SJCRH30 (cell line): Measurements from ENCODE around the gene POPDC3. TPM values are rescaled to one million over a fixed set of nuclear protein-coding genes. Genes with fewer than 3 reads are reported as not detected.
"Not testable (repeated sequence)": the region's sequence is repeated elsewhere in the genome, so short reads cannot be mapped to it uniquely, and the experiment has no call there.

ENCODE experiments used
- DNase-seq, 2 experiments: peaks; one replicate each; pipeline ENCODE4 v3.0.0-alpha.2; 2015 to 2020
- H3K27ac ChIP-seq: fragments of 250-450 bp; sonication (Bioruptor Pico); 2 replicates; pipeline ENCODE4 v1.5.1; 2020; ENCODE audit warnings: mild to moderate bottlenecking, moderate library complexity
- H3K27me3 ChIP-seq: fragments of 250-450 bp; sonication (Bioruptor Pico); 2 replicates; pipeline ENCODE4 v1.5.1; 2020; ENCODE audit warnings: mild to moderate bottlenecking, moderate library complexity
- H3K36me3 ChIP-seq: fragments of 250-450 bp; sonication (Bioruptor Pico); 2 replicates; pipeline ENCODE4 v1.5.1; 2020; ENCODE audit warnings: mild to moderate bottlenecking, moderate library complexity
- H3K4me1 ChIP-seq: fragments of 250-450 bp; sonication (Bioruptor Pico); 2 replicates; pipeline ENCODE4 v1.5.1; 2020; ENCODE audit warnings: mild to moderate bottlenecking, moderate library complexity
- H3K4me3 ChIP-seq: fragments of 250-450 bp; sonication (Bioruptor Pico); 2 replicates; pipeline ENCODE4 v1.5.1; 2020; ENCODE audit warnings: mild to moderate bottlenecking, moderate library complexity
- H3K9me3 ChIP-seq: fragments of 250-450 bp; sonication (Bioruptor Pico); replicated peaks from 2 replicates; pipeline ENCODE4 v1.5.1; 2020; ENCODE audit warnings: mild to moderate bottlenecking, moderate library complexity
- total RNA-seq: library from RNA; depleted of rRNA; stranded (reverse); fragments of >200 nt; shearing (Covaris generic); gene quantifications from 2 replicates; pipeline ENCODE4 v1.2.3, GENCODE V29; 2014; rRNA removed

POPDC3 gene
- total RNA-seq, result 57.9 and 59.6 TPM in 2 replicates

GRCh38 chr6:105179244-105180065, at the start of gene POPDC3:
POPDC3 (minus strand) TSS chr6:105180014; CDS start chr6:105161909, 18,105 bp downstream.
- H3K9me3 ChIP-seq, result no peaks in the 10 kb centered on the region
- DNase-seq, result peak; percentile 77 to 83
- no peaks in the 10 kb centered on the region for H3K27me3 ChIP-seq
- peak within 1 kb of the TSS; percentile 94 for H3K4me3 ChIP-seq
- peaks cover 2% of the 10 kb centered on the region; the same call in 1 of the 2 replicates for H3K36me3 ChIP-seq
- peaks cover 12% of the 10 kb centered on the region for H3K4me1 ChIP-seq
- H3K27ac ChIP-seq, result peak within 1 kb of the TSS; percentile 93

DNA sequence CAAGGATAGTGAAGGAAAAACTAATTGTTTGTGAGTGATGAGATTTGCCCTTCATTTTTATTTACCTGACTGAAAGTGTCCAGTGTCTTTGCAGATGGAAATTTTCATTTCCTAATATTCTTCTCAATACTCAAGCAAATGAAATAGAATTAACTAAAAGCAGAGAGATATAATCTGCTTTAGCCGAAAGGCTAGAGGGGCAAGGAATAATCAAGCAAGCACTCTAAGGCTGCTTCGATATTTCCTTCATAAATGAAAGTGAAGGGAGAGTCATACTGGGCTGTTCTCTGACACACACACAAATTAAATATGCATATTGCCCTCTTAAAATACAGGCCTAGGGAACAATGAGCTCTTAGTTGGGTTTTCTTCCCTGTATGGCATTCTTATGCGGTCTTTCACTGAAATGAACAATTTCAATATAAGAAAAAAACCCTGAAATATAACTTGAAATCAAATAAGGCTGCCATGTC, 47.5 kb upstream of the POPDC3 start:
- H3K4me3 ChIP-seq, result no peak overlapping the region
- no peaks in the 10 kb centered on the region for H3K9me3 ChIP-seq
- no peak overlapping the region for H3K27ac ChIP-seq
- DNase-seq, result no peak
- H3K27me3 ChIP-seq, result no peaks in the 10 kb centered on the region
- no peaks in the 10 kb centered on the region for H3K36me3 ChIP-seq
- no peaks in the 10 kb centered on the region for H3K4me1 ChIP-seq

DNA sequence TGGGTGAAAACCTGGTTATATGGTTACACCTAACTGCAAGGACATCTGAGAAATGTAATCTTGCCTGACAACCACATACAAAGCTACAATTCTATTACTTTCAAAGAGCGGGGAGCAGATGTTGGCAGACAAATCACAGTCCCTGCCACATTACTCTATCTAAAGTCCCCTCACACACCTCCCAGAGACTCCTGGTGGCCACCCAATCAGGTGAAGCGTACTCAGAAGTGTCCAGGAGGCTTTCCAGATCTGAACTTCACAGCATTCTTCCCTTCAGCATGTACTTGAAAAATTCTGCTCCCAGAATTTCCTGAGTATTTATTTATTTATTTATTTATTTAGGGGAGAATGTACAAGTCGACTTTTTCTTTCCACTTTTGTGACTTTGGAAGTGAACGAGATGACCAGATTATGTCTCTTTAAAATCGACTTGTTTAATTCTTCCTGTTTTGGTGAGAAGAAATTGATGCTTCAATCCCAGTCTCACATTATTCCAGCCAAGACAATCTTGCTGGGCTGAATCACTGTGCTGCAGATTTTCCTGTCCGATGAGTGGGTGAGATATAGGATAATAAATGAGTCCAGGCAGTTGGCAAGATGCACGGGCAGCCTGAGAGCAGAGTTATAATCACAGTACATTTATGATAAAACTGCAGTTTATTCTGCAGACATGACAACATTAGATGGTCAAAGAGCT, 46.9 kb upstream of the POPDC3 start:
- H3K4me3 ChIP-seq, result no peak overlapping the region
- no peaks in the 10 kb centered on the region for H3K9me3 ChIP-seq
- no peak overlapping the region for H3K27ac ChIP-seq
- no peak for DNase-seq
- no peaks in the 10 kb centered on the region for H3K4me1 ChIP-seq
- H3K27me3 ChIP-seq, result no peaks in the 10 kb centered on the region
- H3K36me3 ChIP-seq, result no peaks in the 10 kb centered on the region

GRCh38 chr6:105223242-105223641, 43.4 kb upstream of the POPDC3 start:
- Histone ChIP-seq H3K4me1 (no peaks in the 10 kb centered on the region), H3K27ac (no peak overlapping the region), H3K27me3 (no peaks in the 10 kb centered on the region), H3K36me3 (no peaks in the 10 kb centered on the region), H3K4me3 (no peak overlapping the region), H3K9me3 (no peaks in the 10 kb centered on the region)
- no peak for DNase-seq

- H3K36me3 ChIP-seq, DNase-seq, H3K4me3 ChIP-seq, H3K27me3 ChIP-seq, H3K4me1 ChIP-seq, H3K9me3 ChIP-seq, H3K27ac ChIP-seq: not testable (repeated sequence)
Observed at GRCh38 chr6:105221219-105221618, 41.4 kb upstream of the POPDC3 start.

DNA sequence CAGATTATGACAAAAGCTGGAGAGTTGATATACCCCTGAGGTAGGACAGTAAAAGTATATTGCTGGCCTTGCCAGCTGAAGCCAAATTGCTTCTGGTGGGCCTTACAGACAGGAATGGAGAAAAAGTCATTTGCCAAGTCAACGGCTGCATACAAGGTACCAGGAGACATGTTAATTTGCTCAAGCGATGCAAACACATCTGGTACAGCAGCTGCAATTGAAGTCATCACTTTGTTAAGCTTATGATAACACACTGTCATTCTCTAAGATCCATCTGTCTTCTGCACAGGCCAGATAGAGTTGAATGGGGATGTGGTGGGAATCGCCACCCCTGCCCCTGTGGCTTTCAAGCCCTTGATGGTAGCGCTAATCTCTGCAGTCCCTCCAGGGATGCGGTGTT, 40.4 kb upstream of the POPDC3 start:
- Histone ChIP-seq H3K4me3 (no peak overlapping the region), H3K9me3 (no peaks in the 10 kb centered on the region), H3K4me1 (peaks cover 8% of the 10 kb centered on the region), H3K27me3 (no peaks in the 10 kb centered on the region), H3K36me3 (no peaks in the 10 kb centered on the region), H3K27ac (no peak overlapping the region)
- no peak for DNase-seq

DNA sequence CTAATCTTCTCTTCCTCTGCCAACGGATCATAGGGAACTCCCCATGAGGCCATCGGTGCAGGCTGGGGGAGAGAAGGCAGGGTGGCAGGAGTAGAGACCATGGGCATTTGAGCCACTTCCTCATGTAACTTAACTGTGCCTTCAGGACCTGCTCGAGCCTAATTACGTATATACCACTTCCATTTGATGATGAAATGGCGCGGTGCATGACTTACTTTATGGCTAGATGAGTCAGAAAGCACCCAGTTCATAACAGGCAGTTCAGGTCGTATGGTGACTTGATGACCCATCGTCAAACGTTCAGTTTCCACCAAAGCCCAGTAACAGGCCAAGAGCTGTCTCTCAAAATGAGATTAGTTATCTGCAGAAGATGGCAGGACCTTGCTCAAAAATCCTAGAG, 39.4 kb upstream of the POPDC3 start:
- H3K4me3 ChIP-seq, H3K36me3 ChIP-seq, DNase-seq, H3K9me3 ChIP-seq, H3K27ac ChIP-seq, H3K27me3 ChIP-seq: not testable (repeated sequence)
- H3K4me1 ChIP-seq, result peaks cover 14% of the 10 kb centered on the region

DNA sequence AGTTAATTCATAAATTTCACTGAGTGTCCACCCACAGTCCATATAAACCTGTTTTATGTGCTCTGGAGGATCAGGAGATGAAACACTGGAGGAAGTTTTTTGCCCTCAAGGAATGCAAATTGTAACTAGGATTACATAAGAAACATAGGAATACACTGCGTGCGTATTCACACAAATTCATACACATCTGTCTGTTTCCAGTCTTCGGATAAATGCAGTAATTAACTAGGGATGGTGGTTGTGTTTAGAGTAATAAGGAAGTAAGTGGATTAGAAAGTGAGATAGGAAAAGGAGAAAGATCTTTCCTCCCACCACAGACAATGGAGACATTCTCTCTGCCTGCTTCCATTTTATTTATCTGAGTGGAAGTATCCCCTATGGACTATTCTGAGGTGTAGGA, 35.7 kb upstream of the POPDC3 start:
- DNase-seq, result peak in 1 of 2 experiments; percentile 64
- Histone ChIP-seq H3K4me1 (peaks cover 21% of the 10 kb centered on the region), H3K4me3 (peak overlapping the region; percentile 24), H3K9me3 (no peaks in the 10 kb centered on the region), H3K27me3 (no peaks in the 10 kb centered on the region), H3K27ac (peak overlapping the region; percentile 7; the same call in 1 of the 2 replicates), H3K36me3 (no peaks in the 10 kb centered on the region)

- Histone ChIP-seq H3K27me3 (no peaks in the 10 kb centered on the region), H3K4me3 (no peak overlapping the region), H3K27ac (no peak overlapping the region), H3K4me1 (peaks cover 30% of the 10 kb centered on the region), H3K9me3 (no peaks in the 10 kb centered on the region), H3K36me3 (no peaks in the 10 kb centered on the region)
- no peak for DNase-seq
Observed at GRCh38 chr6:105214668-105215067, 34.9 kb upstream of the POPDC3 start.

- Histone ChIP-seq H3K36me3 (no peaks in the 10 kb centered on the region), H3K27me3 (no peaks in the 10 kb centered on the region), H3K9me3 (no peaks in the 10 kb centered on the region), H3K27ac (no peak overlapping the region), H3K4me1 (peaks cover 30% of the 10 kb centered on the region), H3K4me3 (no peak overlapping the region)
- no peak for DNase-seq
Observed at GRCh38 chr6:105213272-105213671, 33.5 kb upstream of the POPDC3 start.

DNA sequence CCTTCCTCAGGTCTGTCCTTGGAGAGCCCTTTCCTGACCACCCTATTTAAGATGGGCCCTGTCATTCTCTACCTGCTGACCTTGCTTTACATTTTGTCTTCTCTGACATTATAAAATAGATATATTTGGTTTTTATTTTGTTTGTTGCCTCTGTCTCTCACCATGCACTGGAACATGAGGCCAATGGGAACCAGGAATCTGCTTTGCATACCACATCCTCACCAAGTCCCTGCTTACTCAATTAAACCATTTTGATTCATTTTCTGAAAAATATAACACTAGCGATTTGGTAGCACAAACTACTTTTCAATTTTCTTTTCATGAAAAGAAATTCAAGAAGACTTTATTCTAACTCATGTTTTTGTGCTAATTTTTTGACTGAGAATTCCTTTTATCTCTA, 32.8 kb upstream of the POPDC3 start:
- Histone ChIP-seq H3K4me3 (no peak overlapping the region), H3K27ac (no peak overlapping the region), H3K9me3 (no peaks in the 10 kb centered on the region), H3K36me3 (no peaks in the 10 kb centered on the region), H3K27me3 (no peaks in the 10 kb centered on the region), H3K4me1 (peaks cover 30% of the 10 kb centered on the region)
- no peak for DNase-seq

DNA sequence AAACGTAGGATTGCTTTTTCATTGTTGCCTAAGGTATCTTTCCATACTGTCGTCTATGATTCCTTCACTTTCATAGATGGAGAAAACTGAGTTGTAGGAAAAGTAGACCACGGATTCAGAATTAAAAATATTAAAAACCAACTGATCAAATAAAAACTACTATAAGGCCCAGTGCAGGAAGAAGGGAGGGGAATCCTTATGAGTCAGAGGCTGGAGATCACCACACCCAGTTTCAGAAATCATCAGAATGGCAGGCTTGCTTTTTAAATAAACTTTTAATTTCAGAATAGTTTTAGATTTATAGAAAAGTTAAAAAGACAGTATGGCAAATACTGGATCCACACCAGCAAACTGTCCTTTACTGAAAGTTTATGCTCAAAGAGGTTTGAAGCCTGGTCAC, 32.0 kb upstream of the POPDC3 start:
- DNase-seq, result no peak
- H3K36me3 ChIP-seq, result no peaks in the 10 kb centered on the region
- peaks cover 30% of the 10 kb centered on the region for H3K4me1 ChIP-seq
- no peak overlapping the region for H3K27ac ChIP-seq
- no peaks in the 10 kb centered on the region for H3K9me3 ChIP-seq
- H3K4me3 ChIP-seq, result no peak overlapping the region
- H3K27me3 ChIP-seq, result no peaks in the 10 kb centered on the region

DNA sequence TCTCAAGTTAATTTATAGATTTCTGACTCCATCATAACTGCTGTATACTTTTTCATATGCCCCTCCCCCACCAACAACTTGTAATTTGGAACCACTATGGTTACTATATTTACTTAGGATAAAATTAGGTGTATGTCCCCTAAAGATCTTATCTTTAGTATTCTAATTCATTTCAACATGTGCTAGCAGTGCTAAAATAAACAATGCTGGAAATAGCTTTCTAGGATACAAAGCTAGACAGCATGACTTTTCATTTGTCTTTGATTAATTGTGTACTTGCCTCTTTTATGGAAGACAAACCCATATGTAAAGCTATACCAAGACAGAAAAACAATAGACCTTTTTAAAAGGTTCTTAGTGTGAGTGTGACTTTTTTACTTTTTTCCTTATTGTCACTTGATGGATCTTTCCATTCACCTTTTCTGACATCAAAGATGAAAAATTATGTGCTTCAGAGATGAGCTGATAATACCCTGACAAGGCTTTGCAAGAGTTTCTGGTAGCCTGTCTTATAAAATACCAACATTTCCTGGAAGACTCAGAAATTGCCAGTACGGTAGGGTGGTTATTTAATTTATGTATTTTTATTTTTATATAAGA, 31.2 kb upstream of the POPDC3 start:
- Histone ChIP-seq H3K4me1 (peaks cover 30% of the 10 kb centered on the region), H3K4me3 (no peak overlapping the region), H3K36me3 (no peaks in the 10 kb centered on the region), H3K27me3 (no peaks in the 10 kb centered on the region), H3K27ac (no peak overlapping the region; the same call in 1 of the 2 replicates), H3K9me3 (no peaks in the 10 kb centered on the region)
- no peak for DNase-seq

- peaks cover 22% of the 10 kb centered on the region for H3K4me1 ChIP-seq
- no peaks in the 10 kb centered on the region for H3K9me3 ChIP-seq
- DNase-seq, result peak; percentile 9 to 32
- no peaks in the 10 kb centered on the region for H3K27me3 ChIP-seq
- H3K27ac ChIP-seq, result peak overlapping the region; percentile 14
- no peak overlapping the region for H3K4me3 ChIP-seq
- no peaks in the 10 kb centered on the region for H3K36me3 ChIP-seq
Observed at GRCh38 chr6:105209950-105210706, 30.3 kb upstream of the POPDC3 start.
